HEK293 (cell line): ENCODE results near the gene ANK2.

Experiments
- CTCF ChIP-seq: fragments of 450-650 bp; formaldehyde crosslinking; IDR thresholded peaks from 2 replicates; pipeline ENCODE4 v1.5.1; 2016; ENCODE audit warnings: missing biosample characterization, missing genetic modification characterization
- HOXD13 ChIP-seq: sonication (generic); formaldehyde crosslinking; IDR thresholded peaks from 2 replicates; pipeline ENCODE4 v1.8.0; 2022; ENCODE audit warnings: missing genetic modification reagents, borderline replicate concordance
- KLF16 ChIP-seq: fragments of 450-650 bp; formaldehyde crosslinking; IDR thresholded peaks from 2 replicates; pipeline ENCODE4 v1.5.1; 2017; ENCODE audit warnings: missing biosample characterization, missing genetic modification characterization
- REST ChIP-seq: fragments of 450-650 bp; formaldehyde crosslinking; IDR thresholded peaks from 2 replicates; pipeline ENCODE4 v1.5.1; 2016; ENCODE audit warnings: missing biosample characterization, missing genetic modification characterization
- ZBTB49 ChIP-seq: fragments of 450-650 bp; formaldehyde crosslinking; IDR thresholded peaks from 2 replicates; pipeline ENCODE4 v1.5.1; 2016; ENCODE audit warnings: missing biosample characterization, missing genetic modification characterization, low read depth
- ZNF239 ChIP-seq: fragments of 450-650 bp; formaldehyde crosslinking; IDR thresholded peaks from 2 replicates; pipeline ENCODE4 v1.5.1; 2016; ENCODE audit warnings: missing biosample characterization, missing genetic modification characterization
- ZNF391 ChIP-seq: fragments of 450-650 bp; formaldehyde crosslinking; IDR thresholded peaks from 2 replicates; pipeline ENCODE4 v1.5.1; 2016; ENCODE audit warnings: low read depth, missing biosample characterization, missing genetic modification characterization, borderline replicate concordance

GRCh38 chr4:113052379-113052951 is 3.0 kb downstream of the ANK2 start:
- TF ChIP-seq ZBTB49 (tag by site-specific recombination), result no peak
- no peak for TF ChIP-seq CTCF
- TF ChIP-seq ZNF239, result no peak
- TF ChIP-seq REST (tag by site-specific recombination), result no peak
- TF ChIP-seq KLF16 (tag by site-specific recombination), result no peak
- TF ChIP-seq HOXD13, result no peak
- no peak for TF ChIP-seq ZNF391 (tag by site-specific recombination)
